Fibroblast of upper back skin (primary cell): Measurements from ENCODE around the gene SYNPO2L.
A peak's percentile ranks its signal among the peaks of the same experiment; 100 is the strongest.
"Not testable (repeated sequence)": the region's sequence is repeated elsewhere in the genome, so short reads cannot be mapped to it uniquely, and the experiment has no call there.

Experiments used
- DNase-seq: peaks from one replicate; pipeline ENCODE4 v3.0.0-alpha.2; 2013

Gene SYNPO2L

DNA sequence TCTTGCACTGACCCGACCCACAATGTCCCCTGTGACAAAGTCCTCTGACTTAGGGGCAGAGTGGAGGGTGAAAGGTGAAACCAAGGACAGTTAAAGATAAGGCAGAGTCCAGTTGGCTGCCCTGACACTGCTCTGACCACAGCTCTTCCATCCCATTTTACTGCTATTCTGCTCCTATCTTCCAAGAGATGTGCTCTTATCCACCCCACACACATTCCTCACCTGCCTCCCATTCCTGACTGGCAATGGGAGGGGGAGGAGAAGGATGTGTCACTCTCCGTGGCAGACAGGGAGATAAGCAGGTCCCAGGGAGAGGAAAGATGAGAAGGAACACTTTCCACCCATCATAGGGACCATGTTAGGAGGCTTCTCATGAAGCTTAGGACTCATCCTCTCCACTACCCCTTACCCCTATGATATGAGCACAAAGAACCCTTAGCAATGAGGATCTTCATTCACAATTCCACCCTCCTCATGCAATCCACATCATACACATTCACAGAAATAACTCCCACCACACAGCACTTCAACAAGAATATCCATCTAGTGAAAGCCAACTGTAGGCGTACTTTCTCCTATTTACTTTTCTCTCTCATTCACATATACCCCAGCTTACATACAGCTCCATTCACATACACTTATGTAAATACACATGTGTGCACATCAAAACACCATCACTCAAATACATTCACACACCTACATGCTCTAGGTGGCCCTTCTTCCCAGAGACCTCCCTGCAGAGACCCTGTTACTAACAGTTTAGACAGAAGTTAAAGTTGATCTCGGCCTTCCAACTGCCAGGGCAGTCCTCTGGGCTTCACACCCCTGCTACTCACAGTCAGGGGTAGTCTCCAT, 6.6 kb downstream of the SYNPO2L start:
- peak; percentile 47 for DNase-seq

DNA sequence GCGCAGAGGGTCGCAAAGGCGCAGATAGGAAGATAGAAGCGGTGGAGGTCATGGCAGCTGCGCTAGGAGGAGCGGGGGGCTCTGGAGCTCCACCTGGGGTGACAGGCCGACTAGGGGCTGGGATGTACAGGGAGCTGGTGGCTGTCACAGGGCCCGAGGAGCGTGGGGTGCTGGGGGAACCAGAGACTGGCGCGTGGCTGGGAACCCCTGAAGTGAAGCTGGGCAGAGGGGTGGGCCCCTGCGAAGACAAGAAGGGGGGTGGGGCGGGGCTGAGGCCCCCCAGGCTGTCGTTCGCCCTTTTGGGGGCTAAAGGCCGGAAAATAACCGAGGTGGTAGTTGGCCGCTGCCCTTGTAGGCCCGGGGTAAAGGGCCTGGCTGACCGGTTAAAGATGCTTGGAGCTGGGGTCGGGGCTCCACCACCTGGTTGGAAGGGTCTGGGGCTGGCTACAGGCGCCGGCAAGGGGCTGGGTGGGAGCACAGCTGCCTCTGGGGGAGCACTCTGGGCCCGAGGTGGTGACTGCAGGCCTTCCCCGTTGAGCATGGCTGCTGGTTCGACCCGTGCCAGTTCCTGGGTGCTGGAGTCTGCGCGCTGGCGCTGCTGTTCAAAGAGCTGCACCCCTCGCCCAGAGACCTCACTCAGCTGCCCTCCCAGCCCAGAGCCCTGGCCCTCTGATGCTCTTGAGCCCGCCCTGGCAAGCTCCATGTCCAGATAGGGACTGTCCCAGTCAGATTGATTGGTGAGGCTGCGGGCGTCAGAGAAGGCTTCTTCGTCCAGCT, 7.8 kb downstream of the SYNPO2L start:
- DNase-seq: no peak

GRCh38 chr10:73647211-73647874, 8.5 kb downstream of the SYNPO2L start:
- DNase-seq: peak; percentile 38

- no peak for DNase-seq
These were observed 9.2 kb downstream of the SYNPO2L start for GRCh38 chr10:73646598-73647041.

GRCh38 chr10:73645251-73645650, 10.6 kb downstream of the SYNPO2L start:
- no peak for DNase-seq

GRCh38 chr10:73644767-73645166, 11.1 kb downstream of the SYNPO2L start:
- no peak for DNase-seq

GRCh38 chr10:73644015-73644743, 11.7 kb downstream of the SYNPO2L start:
- peak; percentile 74 for DNase-seq

GRCh38 chr10:73643362-73643761, 12.5 kb downstream of the SYNPO2L start:
- DNase-seq: no peak

GRCh38 chr10:73641328-73642060, 14.3 kb downstream of the SYNPO2L start, which contains the start of gene MYOZ1:
Gene MYOZ1, minus strand, starts transcription at chr10:73641474. Its CDS starts 1,457 bp downstream, at chr10:73640017.
- DNase-seq: no peak

GRCh38 chr10:73639286-73639685, 16.5 kb downstream of the SYNPO2L start:
- no peak for DNase-seq

- DNase-seq: no peak
These were observed 20.0 kb downstream of the SYNPO2L start for GRCh38 chr10:73635781-73636180.

- no peak for DNase-seq
These were observed 21.4 kb downstream of the SYNPO2L start for GRCh38 chr10:73634421-73634820.

GRCh38 chr10:73629165-73629564, 26.7 kb downstream of the SYNPO2L start:
- no peak for DNase-seq

GRCh38 chr10:73628405-73628804, 27.4 kb downstream of the SYNPO2L start:
- DNase-seq: no peak

GRCh38 chr10:73627300-73627699, 28.5 kb downstream of the SYNPO2L start:
- no peak for DNase-seq

GRCh38 chr10:73625884-73626752, 29.7 kb downstream of the SYNPO2L start:
- peak; percentile 98 for DNase-seq

GRCh38 chr10:73625004-73625883, 30.6 kb downstream of the SYNPO2L start:
- no peak for DNase-seq

DNA sequence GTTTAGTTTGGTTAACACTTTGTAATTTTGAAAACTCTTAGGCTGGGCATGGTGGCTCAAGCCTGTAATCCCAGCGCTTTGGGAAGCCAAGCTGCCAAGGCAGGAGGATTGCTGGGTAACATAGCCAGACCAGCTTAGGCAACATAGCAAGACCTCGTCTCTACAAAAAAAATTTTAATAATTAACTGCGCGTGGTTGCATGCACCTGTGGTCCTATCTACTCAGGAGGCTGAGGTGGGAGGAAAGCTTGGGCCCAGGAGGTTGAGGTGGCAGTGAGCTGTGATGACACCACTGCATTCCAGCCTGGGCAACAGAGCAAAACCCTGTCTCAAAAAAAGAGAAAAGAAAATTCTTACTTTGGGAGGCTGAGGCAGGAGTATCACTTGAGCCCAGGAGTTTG, 32.8 kb downstream of the SYNPO2L start:
- no peak for DNase-seq

- not testable (repeated sequence) for DNase-seq
These were observed 34.9 kb downstream of the SYNPO2L start for GRCh38 chr10:73620974-73621373.

- not testable (repeated sequence) for DNase-seq
These were observed 38.7 kb downstream of the SYNPO2L start for GRCh38 chr10:73617143-73617542.
